ENCODE results near the gene TSSK6. TPM values are rescaled to one million over a fixed set of nuclear protein-coding genes. Genes with fewer than 3 reads are reported as not detected.

Gene TSSK6
- total and polyA plus RNA-seq, 10 donors, result 1.7 to 5.6 (median 3.0) TPM

- 82 to 92% (median 90%) methylated on average over 10 of the region's 10 CpGs for WGBS, 5 donors
- peaks cover 15 to 75% (median 48%) of the 10 kb centered on the region in 6 donors for H3K4me1 ChIP-seq
- H3K9me3 ChIP-seq, result peaks cover 0 to 11% (median 0%) of the 10 kb centered on the region in 8 donors
- no peak for TF ChIP-seq CTCF (IDR thresholded peaks at IDR 0.05 in 8 of 11, conservative IDR thresholded peaks at IDR 0.05 in 3 of 11)
- TF ChIP-seq POLR2AphosphoS5 (IDR thresholded peaks at IDR 0.05), result no peak
- TF ChIP-seq POLR2A (IDR thresholded peaks at IDR 0.05), result no peak
- no peaks in the 10 kb centered on the region for H3K27me3 ChIP-seq (replicated peaks in 1 of 7)
- H3K27ac ChIP-seq, result no peak overlapping the region
- intact Hi-C loops (cut with DNase I; ENCODE audit: low total_unique reads), result no loop called here
- H3K4me3 ChIP-seq, result peak overlapping the region in 4 of 8 donors; percentile 71 to 88 (median 86)
- peaks cover 0 to 29% (median 9%) of the 10 kb centered on the region in 6 donors for H3K36me3 ChIP-seq
- DNase-seq, result no peak
Measured at GRCh38 chr19:19517235-19517619, 1.9 kb upstream of the TSSK6 start.

GRCh38 chr19:19515642-19516519 lies 533 bp upstream of the TSSK6 start, which contains the start of gene NDUFA13:
NDUFA13 (plus strand) TSS chr19:19516225; CDS start chr19:19516239, 14 bp downstream.
- WGBS, 5 donors, result 6 to 17% (median 8%) methylated on average over 24 to 61 of the region's 61 CpGs
- Histone ChIP-seq H3K9me3 (peaks cover 0 to 11% (median 0%) of the 10 kb centered on the region in 8 donors), H3K27ac (peak within 1 kb of the TSS; percentile 63 to 94 (median 89)), H3K27me3 (replicated peaks in 1 of 7) (no peaks in the 10 kb centered on the region), H3K4me1 (peaks cover 15 to 62% (median 46%) of the 10 kb centered on the region in 6 donors), H3K36me3 (peaks cover 0 to 20% (median 9%) of the 10 kb centered on the region in 6 donors), H3K4me3 (peak within 1 kb of the TSS; percentile 63 to 88 (median 84))
- intact Hi-C loops (cut with DNase I; ENCODE audit: low total_unique reads), result no loop called here
- TF ChIP-seq POLR2A (IDR thresholded peaks at IDR 0.05), result peak in 1 of 3 donors; percentile 40
- TF ChIP-seq POLR2AphosphoS5 (IDR thresholded peaks at IDR 0.05), result peak; percentile 100
- peak in 2 of 11 experiments; percentile 1 to 10 for TF ChIP-seq CTCF (IDR thresholded peaks at IDR 0.05 in 8 of 11, conservative IDR thresholded peaks at IDR 0.05 in 3 of 11)
- peak; percentile 96 for DNase-seq

GRCh38 chr19:19514215-19514657 lies 1.1 kb downstream of the TSSK6 start:
- Histone ChIP-seq H3K27me3 (replicated peaks in 1 of 7) (no peaks in the 10 kb centered on the region), H3K9me3 (peaks cover 0 to 11% (median 0%) of the 10 kb centered on the region in 8 donors), H3K4me3 (peak overlapping the region in 4 of 8 donors; percentile 3 to 84 (median 16)), H3K36me3 (peaks cover 0 to 4% (median 0%) of the 10 kb centered on the region in 6 donors), H3K4me1 (peaks cover 15 to 48% (median 36%) of the 10 kb centered on the region in 6 donors), H3K27ac (peak overlapping the region in 1 of 8 donors; percentile 21)
- TF ChIP-seq POLR2AphosphoS5 (IDR thresholded peaks at IDR 0.05), result peak in 2 of 3 donors; percentile 69 to 71
- no peak for TF ChIP-seq CTCF (IDR thresholded peaks at IDR 0.05 in 8 of 11, conservative IDR thresholded peaks at IDR 0.05 in 3 of 11)
- no peak for TF ChIP-seq POLR2A (IDR thresholded peaks at IDR 0.05)
- 28 to 58% (median 47%) methylated on average over 24 to 46 of the region's 46 CpGs for WGBS, 5 donors
- intact Hi-C loops (cut with DNase I; ENCODE audit: low total_unique reads), result no loop called here
- peak; percentile 82 for DNase-seq

- peak overlapping the region in 1 of 8 donors; percentile 21 for H3K27ac ChIP-seq
- peaks cover 0 to 11% (median 0%) of the 10 kb centered on the region in 8 donors for H3K9me3 ChIP-seq
- WGBS, 5 donors, result 84 to 92% (median 91%) methylated on average over 17 of the region's 17 CpGs
- H3K27me3 ChIP-seq (replicated peaks in 1 of 7), result no peaks in the 10 kb centered on the region
- no peak for DNase-seq
- H3K4me3 ChIP-seq, result peak overlapping the region in 2 of 8 donors; percentile 21 to 84
- H3K36me3 ChIP-seq, result no peaks in the 10 kb centered on the region
- intact Hi-C loops (cut with DNase I; ENCODE audit: low total_unique reads), result no loop called here
- peaks cover 15 to 42% (median 33%) of the 10 kb centered on the region in 6 donors for H3K4me1 ChIP-seq
- TF ChIP-seq CTCF (IDR thresholded peaks at IDR 0.05 in 8 of 11, conservative IDR thresholded peaks at IDR 0.05 in 3 of 11) (no peak), POLR2AphosphoS5 (IDR thresholded peaks at IDR 0.05) (no peak), POLR2A (IDR thresholded peaks at IDR 0.05) (no peak)
Measured at GRCh38 chr19:19513682-19514081, 1.7 kb downstream of the TSSK6 start.

Data from spleen (tissue), 11 donors.